Transverse colon (tissue), 4 donors: ENCODE results near the gene TMEM19. TPM values are rescaled to one million over a fixed set of nuclear protein-coding genes. Genes with fewer than 3 reads are reported as not detected.

ENCODE experiments used
- DNase-seq: peaks from one replicate; pipeline ENCODE4 v3.0.0-alpha.2; 2019
- H3K27ac ChIP-seq, 4 donors: fragments of 200-600 bp; sonication (generic); 2 replicates each; pipeline ENCODE4 v1.5.1; 2016 to 2018; ENCODE audit warnings: inconsistent platforms in 4 of 4
- H3K27me3 ChIP-seq: fragments of 200-600 bp; sonication (generic); 2 replicates; pipeline ENCODE4 v1.5.1; 2017; ENCODE audit warnings: inconsistent platforms
- H3K36me3 ChIP-seq, 4 donors: fragments of 200-600 bp; sonication (generic); 2 replicates each; pipeline ENCODE4 v1.5.1; 2017 to 2019; ENCODE audit warnings: inconsistent platforms in 4 of 4
- H3K4me1 ChIP-seq, 4 donors: fragments of 200-600 bp; sonication (generic); 2 replicates each; pipeline ENCODE4 v1.5.1; 2017 to 2020; ENCODE audit warnings: inconsistent platforms in 4 of 4
- H3K4me3 ChIP-seq, 4 donors: fragments of 200-600 bp; sonication (generic); 1 replicate in 1 of 4; 2 replicates in 3 of 4; pipeline versions ENCODE4 v1.5.1 to v1.6.1; 2017 to 2019; ENCODE audit warnings: inconsistent platforms in 4 of 4
- H3K9me3 ChIP-seq, 2 donors: fragments of 200-600 bp; sonication (generic); 2 replicates each; pipeline ENCODE4 v1.5.1; 2017 to 2019; ENCODE audit warnings: inconsistent platforms in 2 of 2
- CTCF ChIP-seq, 5 experiments: fragments of 200-600 bp in 3 of 5; fragments of 450-650 bp in 2 of 5; sonication (generic) in 3 of 5; IDR thresholded peaks; 1 replicate in 2 of 5; 2 replicates in 3 of 5; pipeline ENCODE4 v1.5.1; 2016 to 2017; ENCODE audit warnings: antibody characterized with exemption in 5 of 5, inconsistent platforms in 3 of 5, mild to moderate bottlenecking in 2 of 5, moderate library complexity in 1 of 5
- EP300 ChIP-seq: sonication (generic); formaldehyde crosslinking; IDR thresholded peaks from one replicate; pipeline ENCODE4 v1.6.1; 2017; ENCODE audit warnings: antibody characterized with exemption, low read depth
- POLR2A ChIP-seq: fragments of 450-650 bp; IDR thresholded peaks from one replicate; pipeline ENCODE4 v1.6.1; 2016; ENCODE audit warnings: antibody characterized with exemption, mild to moderate bottlenecking, moderate library complexity
- POLR2AphosphoS5 ChIP-seq, 3 donors: sonication (generic); formaldehyde crosslinking; IDR thresholded peaks; one replicate each; pipeline ENCODE4 v1.6.1; 2016; ENCODE audit warnings: antibody characterized with exemption in 3 of 3
- WGBS, 2 donors: methylation state at CpG; one replicate each; pipeline ENCODE4 v1.1.5; 2018; ENCODE audit warnings: low coverage in 1 of 2; 5-methylcytosine and 5-hydroxymethylcytosine counted together
- in situ Hi-C, 4 donors: fragments of 200-750 bp; cut with MboI; loops; one replicate each; pipeline versions ENCODE4 v1.15.0 to v1.15.1; 2017; ENCODE audit warnings: low sequenced_read_pairs in 3 of 4, low pct_ligation_motif_present in 1 of 4, low pct_unique_long_range_greater_than_20kb in 1 of 4
- intact Hi-C: fragments of 100-400 bp; cut with DNase I; formaldehyde crosslinking; loops from one replicate; pipeline ENCODE4 v1.15.1; 2023; ENCODE audit warnings: low total_unique reads
- total RNA-seq, 4 donors: library from RNA; depleted of rRNA; stranded (reverse); fragments of >200 nt; gene quantifications; one replicate each; pipeline ENCODE4 v1.1.0, GENCODE V29; 2016

Gene TMEM19
- total RNA-seq, 4 donors from 2014 or later, result 7.9 to 41.1 (median 20.4) TPM

GRCh38 chr12:71671816-71672215 is 14.1 kb upstream of the TMEM19 start:
- WGBS, 2 donors, result 50% methylated on average over 1 of the region's 1 CpG; no CpG with 5 or more reads in 1 of the 2 donors
- no peaks in the 10 kb centered on the region for H3K27me3 ChIP-seq

GRCh38 chr12:71682466-71682865 is 3.4 kb upstream of the TMEM19 start:
- no peak for DNase-seq
- WGBS, 2 donors, result 92 to 100% methylated on average over 1 of the region's 1 CpG
- TF ChIP-seq CTCF (IDR thresholded peaks at IDR 0.05) (no peak), POLR2A (no peak), POLR2AphosphoS5 (IDR thresholded peaks at IDR 0.05) (no peak), EP300 (no peak)
- no peak overlapping the region for H3K27ac ChIP-seq
- intact Hi-C loops, result no loop called here
- no peak overlapping the region for H3K4me3 ChIP-seq
- no peaks in the 10 kb centered on the region for H3K36me3 ChIP-seq
- peaks cover 0 to 19% (median 9%) of the 10 kb centered on the region in 4 donors for H3K4me1 ChIP-seq
- in situ Hi-C loops, result no loop called here
- no peaks in the 10 kb centered on the region for H3K9me3 ChIP-seq
- no peaks in the 10 kb centered on the region for H3K27me3 ChIP-seq

More at GRCh38 chr12:71671816-71672215, 14.1 kb upstream of the TMEM19 start:
- Histone ChIP-seq H3K4me3 (no peak overlapping the region), H3K36me3 (no peaks in the 10 kb centered on the region), H3K9me3 (no peaks in the 10 kb centered on the region), H3K4me1 (peaks cover 0 to 7% (median 0%) of the 10 kb centered on the region in 4 donors), H3K27ac (no peak overlapping the region)
- DNase-seq, result no peak
- TF ChIP-seq EP300 (no peak), POLR2AphosphoS5 (IDR thresholded peaks at IDR 0.05) (no peak), POLR2A (no peak), CTCF (IDR thresholded peaks at IDR 0.05) (no peak)
- intact Hi-C loops, result no loop called here
- in situ Hi-C loops, result loop anchor here in 1 of 4 donors (10.0 kb wide), 1 partner anchor 73 kb away; no protein-coding TSS in a partner anchor

- 90 to 94% methylated on average over 5 of the region's 5 CpGs for WGBS, 2 donors
- Histone ChIP-seq H3K4me1 (peaks cover 0 to 31% (median 19%) of the 10 kb centered on the region in 4 donors), H3K9me3 (no peaks in the 10 kb centered on the region), H3K27me3 (no peaks in the 10 kb centered on the region), H3K27ac (no peak overlapping the region), H3K4me3 (no peak overlapping the region), H3K36me3 (no peaks in the 10 kb centered on the region)
- intact Hi-C loops (no loop called here), in situ Hi-C loops (no loop called here)
- DNase-seq, result no peak
- TF ChIP-seq POLR2A (no peak), POLR2AphosphoS5 (IDR thresholded peaks at IDR 0.05) (no peak), CTCF (IDR thresholded peaks at IDR 0.05) (no peak), EP300 (no peak)
These were observed 2.2 kb upstream of the TMEM19 start for GRCh38 chr12:71683633-71684032.

GRCh38 chr12:71684081-71684480 is 1.8 kb upstream of the TMEM19 start:
- peaks cover 0 to 36% (median 20%) of the 10 kb centered on the region in 4 donors for H3K4me1 ChIP-seq
- H3K27ac ChIP-seq, result no peak overlapping the region
- no peak for DNase-seq
- no peaks in the 10 kb centered on the region for H3K27me3 ChIP-seq
- H3K9me3 ChIP-seq, result no peaks in the 10 kb centered on the region
- TF ChIP-seq CTCF (IDR thresholded peaks at IDR 0.05) (no peak), POLR2A (no peak), POLR2AphosphoS5 (IDR thresholded peaks at IDR 0.05) (no peak), EP300 (no peak)
- WGBS, 2 donors, result 68 to 75% methylated on average over 5 of the region's 5 CpGs
- in situ Hi-C loops, result no loop called here
- intact Hi-C loops, result no loop called here
- peak overlapping the region in 1 of 4 donors; percentile 2 for H3K4me3 ChIP-seq
- H3K36me3 ChIP-seq, result no peaks in the 10 kb centered on the region
